Measurements from ENCODE around the gene IGSF1. TPM values are rescaled to one million over a fixed set of nuclear protein-coding genes. Genes with fewer than 3 reads are reported as not detected.

IGSF1 gene, protein sequence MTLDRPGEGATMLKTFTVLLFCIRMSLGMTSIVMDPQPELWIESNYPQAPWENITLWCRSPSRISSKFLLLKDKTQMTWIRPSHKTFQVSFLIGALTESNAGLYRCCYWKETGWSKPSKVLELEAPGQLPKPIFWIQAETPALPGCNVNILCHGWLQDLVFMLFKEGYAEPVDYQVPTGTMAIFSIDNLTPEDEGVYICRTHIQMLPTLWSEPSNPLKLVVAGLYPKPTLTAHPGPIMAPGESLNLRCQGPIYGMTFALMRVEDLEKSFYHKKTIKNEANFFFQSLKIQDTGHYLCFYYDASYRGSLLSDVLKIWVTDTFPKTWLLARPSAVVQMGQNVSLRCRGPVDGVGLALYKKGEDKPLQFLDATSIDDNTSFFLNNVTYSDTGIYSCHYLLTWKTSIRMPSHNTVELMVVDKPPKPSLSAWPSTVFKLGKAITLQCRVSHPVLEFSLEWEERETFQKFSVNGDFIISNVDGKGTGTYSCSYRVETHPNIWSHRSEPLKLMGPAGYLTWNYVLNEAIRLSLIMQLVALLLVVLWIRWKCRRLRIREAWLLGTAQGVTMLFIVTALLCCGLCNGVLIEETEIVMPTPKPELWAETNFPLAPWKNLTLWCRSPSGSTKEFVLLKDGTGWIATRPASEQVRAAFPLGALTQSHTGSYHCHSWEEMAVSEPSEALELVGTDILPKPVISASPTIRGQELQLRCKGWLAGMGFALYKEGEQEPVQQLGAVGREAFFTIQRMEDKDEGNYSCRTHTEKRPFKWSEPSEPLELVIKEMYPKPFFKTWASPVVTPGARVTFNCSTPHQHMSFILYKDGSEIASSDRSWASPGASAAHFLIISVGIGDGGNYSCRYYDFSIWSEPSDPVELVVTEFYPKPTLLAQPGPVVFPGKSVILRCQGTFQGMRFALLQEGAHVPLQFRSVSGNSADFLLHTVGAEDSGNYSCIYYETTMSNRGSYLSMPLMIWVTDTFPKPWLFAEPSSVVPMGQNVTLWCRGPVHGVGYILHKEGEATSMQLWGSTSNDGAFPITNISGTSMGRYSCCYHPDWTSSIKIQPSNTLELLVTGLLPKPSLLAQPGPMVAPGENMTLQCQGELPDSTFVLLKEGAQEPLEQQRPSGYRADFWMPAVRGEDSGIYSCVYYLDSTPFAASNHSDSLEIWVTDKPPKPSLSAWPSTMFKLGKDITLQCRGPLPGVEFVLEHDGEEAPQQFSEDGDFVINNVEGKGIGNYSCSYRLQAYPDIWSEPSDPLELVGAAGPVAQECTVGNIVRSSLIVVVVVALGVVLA (N-terminal part only)
- 0.05 and 0.16 TPM in 2 replicates for total RNA-seq (2014; rRNA removed; shearing (Covaris generic))
- polyA plus RNA-seq (2015; cell fraction: cytosol; rRNA removed), result 0.06 and 0.23 TPM in 2 replicates
- polyA plus RNA-seq (2015; cell fraction: nucleus; rRNA removed), result not detected in 2 replicates

GRCh38 chrX:131288738-131289511 is at the start of gene IGSF1:
Gene IGSF1 (minus strand): TSS chrX:131289306. CDS start chrX:131286674, 2,632 bp downstream.
- peak; percentile 42 for DNase-seq (ENCODE audit: low read depth, low spot score)
- in situ Hi-C loops (cut with HindIII; ENCODE audit: low pct_unique_long_range_greater_than_20kb, low sequenced_read_pairs), result no loop called here

DNA sequence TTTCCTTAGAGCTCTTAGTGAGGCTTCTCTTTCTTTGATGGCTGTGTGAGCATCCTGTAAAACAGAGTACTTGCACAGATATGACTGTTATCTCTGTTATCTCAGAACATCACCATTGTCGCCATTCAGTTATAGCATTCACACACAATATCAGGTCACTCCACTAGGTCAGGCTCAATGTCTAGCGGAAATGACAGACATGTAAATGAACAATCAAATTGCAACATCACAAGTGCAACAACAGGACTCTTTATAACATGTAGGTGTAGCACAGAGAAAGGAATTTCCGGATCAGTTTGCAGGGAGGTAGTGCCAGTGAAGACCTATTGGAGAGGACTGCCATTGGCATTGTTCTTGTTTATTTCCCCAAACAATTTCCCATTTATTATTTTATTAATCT is 43.2 kb upstream of the IGSF1 start:
- peak; percentile 6 for DNase-seq (ENCODE audit: low read depth, low spot score)

DNA sequence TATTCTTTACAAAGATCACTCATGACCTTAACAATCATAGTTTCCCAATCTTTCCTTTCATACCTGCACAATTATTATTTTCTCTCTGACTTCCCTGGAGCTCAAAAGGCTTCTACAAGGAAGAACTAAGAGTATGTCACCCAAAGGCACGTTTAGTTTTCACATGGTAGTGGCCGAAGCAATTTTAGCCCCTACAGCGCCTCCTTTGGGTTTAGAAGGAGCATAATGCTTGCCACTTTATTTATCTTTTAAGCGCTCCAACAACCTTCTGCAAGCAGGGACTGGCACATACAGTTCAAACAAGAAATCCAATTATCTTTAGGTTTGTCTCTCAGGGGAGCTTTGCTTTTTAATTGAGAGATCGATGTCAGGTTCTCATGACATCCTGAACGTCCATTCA is 42.0 kb upstream of the IGSF1 start:
- in situ Hi-C loops (cut with HindIII; ENCODE audit: low pct_unique_long_range_greater_than_20kb, low sequenced_read_pairs), result no loop called here
- DNase-seq (ENCODE audit: low read depth, low spot score), result peak; percentile 30

More for the DNA sequence above, 43.2 kb upstream of the IGSF1 start:
- in situ Hi-C loops (cut with HindIII; ENCODE audit: low pct_unique_long_range_greater_than_20kb, low sequenced_read_pairs), result no loop called here

- in situ Hi-C loops (cut with HindIII; ENCODE audit: low pct_unique_long_range_greater_than_20kb, low sequenced_read_pairs), result no loop called here
- DNase-seq (ENCODE audit: low read depth, low spot score), result no peak
Measured at GRCh38 chrX:131330735-131331134, 41.6 kb upstream of the IGSF1 start.

DNA sequence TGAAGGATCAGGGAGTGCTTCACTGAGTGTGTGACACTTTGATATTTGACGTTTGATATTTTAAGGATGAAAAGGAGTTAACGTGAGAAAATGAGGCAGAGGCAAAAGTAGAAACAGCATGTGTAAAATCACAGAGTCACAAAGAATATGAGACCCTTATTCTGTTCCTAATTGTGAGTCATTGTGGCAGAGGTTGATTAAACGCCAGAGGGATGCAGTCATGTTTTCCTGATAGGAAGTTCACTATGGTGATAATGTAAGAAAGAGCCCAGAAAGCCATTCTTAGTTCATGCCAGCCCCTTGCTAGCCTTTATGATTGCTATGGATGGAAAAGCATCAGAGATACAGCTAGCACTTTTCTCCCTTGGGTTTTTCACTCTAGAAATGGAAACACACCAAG is 33.5 kb upstream of the IGSF1 start:
- no peak for DNase-seq (ENCODE audit: low read depth, low spot score)
- in situ Hi-C loops (cut with HindIII; ENCODE audit: low pct_unique_long_range_greater_than_20kb, low sequenced_read_pairs), result no loop called here

GRCh38 chrX:131317326-131317725 is 28.2 kb upstream of the IGSF1 start:
- no peak for DNase-seq (ENCODE audit: low read depth, low spot score)
- in situ Hi-C loops (cut with HindIII; ENCODE audit: low pct_unique_long_range_greater_than_20kb, low sequenced_read_pairs), result no loop called here

DNA sequence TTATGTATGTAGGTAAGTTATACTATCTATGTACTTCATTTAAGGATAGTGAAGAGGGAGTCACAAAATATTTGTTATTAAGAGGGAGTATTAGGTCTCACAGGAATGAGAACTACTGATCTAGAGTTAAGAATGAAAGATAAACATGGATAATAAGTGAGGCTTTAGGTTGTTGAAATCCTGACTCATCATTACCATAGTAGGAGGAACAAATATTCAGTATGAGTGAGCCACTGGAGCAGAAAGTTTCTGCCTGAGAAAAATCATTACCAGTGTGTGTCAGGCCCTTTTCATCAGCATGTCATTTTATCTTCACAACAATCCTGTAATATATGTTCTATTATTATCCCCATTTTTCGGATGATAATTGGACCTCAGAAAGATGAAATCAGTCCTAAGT is 27.2 kb upstream of the IGSF1 start:
- no peak for DNase-seq (ENCODE audit: low read depth, low spot score)
- in situ Hi-C loops (cut with HindIII; ENCODE audit: low pct_unique_long_range_greater_than_20kb, low sequenced_read_pairs), result no loop called here

GRCh38 chrX:131308980-131309379 is 19.9 kb upstream of the IGSF1 start:
- DNase-seq (ENCODE audit: low read depth, low spot score), result no peak
- in situ Hi-C loops (cut with HindIII; ENCODE audit: low pct_unique_long_range_greater_than_20kb, low sequenced_read_pairs), result no loop called here

GRCh38 chrX:131306601-131307000 is 17.5 kb upstream of the IGSF1 start:
- in situ Hi-C loops (cut with HindIII; ENCODE audit: low pct_unique_long_range_greater_than_20kb, low sequenced_read_pairs), result no loop called here

DNA sequence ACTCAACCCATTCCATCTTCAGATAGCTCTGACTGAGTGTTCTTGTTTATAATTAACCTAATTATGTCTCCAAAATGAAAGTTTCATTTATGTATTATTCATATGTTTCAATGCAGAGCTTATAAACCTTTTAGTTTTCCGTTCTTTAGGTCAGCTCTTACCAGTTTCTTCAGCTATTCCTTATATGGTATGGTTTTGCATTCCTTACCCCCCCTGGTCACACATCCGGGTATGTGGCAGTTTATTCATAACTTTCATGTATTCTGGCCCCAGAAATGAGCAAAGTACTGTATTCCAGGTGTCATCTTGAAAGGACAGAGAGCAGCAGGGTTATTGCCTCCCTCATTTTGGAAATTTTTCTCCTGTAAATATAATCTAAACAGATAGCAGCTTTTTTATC is 16.8 kb upstream of the IGSF1 start:
- in situ Hi-C loops (cut with HindIII; ENCODE audit: low pct_unique_long_range_greater_than_20kb, low sequenced_read_pairs), result no loop called here
- no peak for DNase-seq (ENCODE audit: low read depth, low spot score)

More at GRCh38 chrX:131306601-131307000, 17.5 kb upstream of the IGSF1 start:
- no peak for DNase-seq (ENCODE audit: low read depth, low spot score)

GRCh38 chrX:131302701-131303100 is 13.6 kb upstream of the IGSF1 start:
- in situ Hi-C loops (cut with HindIII; ENCODE audit: low pct_unique_long_range_greater_than_20kb, low sequenced_read_pairs), result no loop called here
- no peak for DNase-seq (ENCODE audit: low read depth, low spot score)

- DNase-seq (ENCODE audit: low read depth, low spot score), result no peak
- in situ Hi-C loops (cut with HindIII; ENCODE audit: low pct_unique_long_range_greater_than_20kb, low sequenced_read_pairs), result no loop called here
Measured at GRCh38 chrX:131301155-131301554, 12.0 kb upstream of the IGSF1 start.

DNA sequence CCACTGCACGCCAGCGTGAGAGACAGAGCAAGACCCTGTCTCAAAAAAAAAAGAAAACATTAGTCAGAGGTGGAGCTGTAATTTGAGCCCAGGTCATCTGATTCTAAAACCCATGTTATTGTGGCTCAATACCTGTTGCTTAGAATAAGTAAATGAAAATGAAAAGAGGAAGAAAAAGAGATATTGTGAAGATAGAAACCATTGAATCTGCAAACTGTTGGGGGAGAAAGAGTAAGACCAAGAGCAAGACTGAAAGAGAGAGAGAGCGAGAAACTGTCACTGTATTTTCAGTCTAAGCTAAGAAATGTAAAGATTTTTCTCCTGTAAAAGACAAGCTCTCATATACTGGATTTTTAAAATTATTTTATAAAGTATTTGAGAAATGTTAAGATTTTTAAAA is 9.7 kb upstream of the IGSF1 start:
- DNase-seq (ENCODE audit: low read depth, low spot score), result no peak
- in situ Hi-C loops (cut with HindIII; ENCODE audit: low pct_unique_long_range_greater_than_20kb, low sequenced_read_pairs), result no loop called here

GRCh38 chrX:131298036-131298435 is 8.9 kb upstream of the IGSF1 start:
- in situ Hi-C loops (cut with HindIII; ENCODE audit: low pct_unique_long_range_greater_than_20kb, low sequenced_read_pairs), result no loop called here
- DNase-seq (ENCODE audit: low read depth, low spot score), result no peak

GRCh38 chrX:131289527-131289926 is 421 bp upstream of the IGSF1 start:
- in situ Hi-C loops (cut with HindIII; ENCODE audit: low pct_unique_long_range_greater_than_20kb, low sequenced_read_pairs), result no loop called here
- no peak for DNase-seq (ENCODE audit: low read depth, low spot score)

- DNase-seq (ENCODE audit: low read depth, low spot score), result no peak
- in situ Hi-C loops (cut with HindIII; ENCODE audit: low pct_unique_long_range_greater_than_20kb, low sequenced_read_pairs), result no loop called here
Measured at GRCh38 chrX:131288188-131288587, 918 bp downstream of the IGSF1 start.

- in situ Hi-C loops (cut with HindIII; ENCODE audit: low pct_unique_long_range_greater_than_20kb, low sequenced_read_pairs), result no loop called here
Measured at GRCh38 chrX:131287560-131288179, 1.4 kb downstream of the IGSF1 start.

More at GRCh38 chrX:131287560-131288179, 1.4 kb downstream of the IGSF1 start:
- no peak for DNase-seq (ENCODE audit: low read depth, low spot score)

Data from SK-MEL-5 (cell line).